Islet precursor cell (in vitro differentiated cells): ENCODE results near the gene NACC1.

Experiments
- DNase-seq: peaks from one replicate; pipeline ENCODE4 v3.0.0-alpha.2; 2018

Gene NACC1

DNA sequence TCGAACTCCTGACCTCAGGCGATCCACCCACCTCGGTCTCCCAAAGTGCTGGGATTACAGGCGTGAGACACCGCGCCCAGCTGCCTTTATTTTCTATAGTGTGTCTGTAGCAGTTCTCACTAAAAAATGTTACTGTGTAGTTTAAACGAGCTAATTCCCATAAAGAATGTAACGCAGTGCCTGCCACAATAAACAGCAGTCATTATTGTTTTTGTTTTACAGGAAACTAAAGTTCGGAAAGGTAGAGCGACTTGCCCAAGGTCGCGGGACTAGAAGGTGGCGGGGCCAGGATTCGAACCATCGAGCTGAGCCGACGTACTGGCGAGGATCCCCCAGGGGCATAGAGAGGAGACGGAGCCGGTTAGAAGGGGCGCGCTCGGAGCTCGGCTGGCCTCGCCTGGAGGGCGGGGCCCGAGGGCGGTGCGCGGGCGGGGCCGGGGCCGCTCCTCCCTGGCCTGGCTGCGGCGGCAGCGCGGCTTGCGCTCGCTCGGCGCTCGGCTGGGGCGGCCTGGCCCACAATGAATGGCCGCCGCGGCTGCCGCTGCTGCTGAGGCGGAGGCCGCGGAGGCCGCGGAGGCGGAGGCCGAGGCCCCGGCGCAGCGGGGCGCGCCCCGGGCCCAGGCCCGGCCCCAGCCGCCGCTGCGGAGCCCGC lies at the start of gene NACC1:
TSS of gene NACC1 (plus strand) at position 493 of the 652 bp plus-strand sequence. CDS start 16,944 bp downstream, outside the sequence.
- DNase-seq, result peak; percentile 94

DNA sequence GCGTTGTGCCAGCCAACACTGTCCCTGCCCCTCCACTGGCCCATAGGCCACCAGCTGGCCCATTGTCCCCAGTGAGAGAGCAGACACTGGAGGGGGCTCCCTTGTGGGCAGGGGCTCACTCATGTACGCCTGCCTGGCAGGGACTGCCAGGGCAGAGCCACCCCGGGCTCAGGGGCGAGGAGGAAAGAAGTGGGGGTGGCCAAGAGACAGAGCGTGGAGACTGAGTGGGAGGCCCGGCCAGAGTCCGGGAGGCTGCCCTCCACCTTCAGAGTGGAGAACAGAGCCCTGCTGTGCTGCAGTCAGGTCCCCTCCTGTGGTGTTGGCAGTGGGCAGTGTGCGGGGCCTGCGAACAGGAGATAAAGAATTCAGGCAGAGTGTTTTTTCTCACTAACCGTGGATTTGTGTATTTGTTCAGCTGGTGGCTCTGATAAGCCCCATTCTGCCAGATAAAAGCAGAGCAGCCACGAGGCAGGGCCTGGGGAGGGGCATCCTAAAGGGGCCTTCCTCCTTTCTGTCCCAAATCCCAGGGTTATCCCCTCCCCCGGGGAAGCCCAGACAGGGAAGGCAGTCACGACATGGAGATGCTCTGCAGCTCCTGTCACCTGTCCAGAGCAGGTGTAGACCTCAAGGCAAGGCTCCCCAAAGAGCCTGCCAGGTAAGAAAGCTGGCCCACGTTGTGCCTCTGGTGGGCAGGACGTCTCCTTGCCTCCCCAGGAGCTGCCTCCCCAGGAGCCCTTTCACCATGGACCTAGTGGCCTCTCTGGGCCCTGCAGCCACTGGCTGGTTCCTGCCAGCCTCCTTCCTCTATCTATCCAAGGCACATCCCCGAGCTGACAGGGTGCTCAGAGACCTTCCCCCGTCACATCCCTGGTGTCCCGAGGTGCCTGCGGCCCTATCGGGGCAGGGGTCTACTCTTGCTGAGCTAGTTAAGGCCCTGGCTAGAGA lies 48.4 kb upstream of the NACC1 start:
- no peak for DNase-seq

- DNase-seq, result no peak
These were observed 47.5 kb upstream of the NACC1 start for GRCh38 chr19:13070425-13071140.

DNA sequence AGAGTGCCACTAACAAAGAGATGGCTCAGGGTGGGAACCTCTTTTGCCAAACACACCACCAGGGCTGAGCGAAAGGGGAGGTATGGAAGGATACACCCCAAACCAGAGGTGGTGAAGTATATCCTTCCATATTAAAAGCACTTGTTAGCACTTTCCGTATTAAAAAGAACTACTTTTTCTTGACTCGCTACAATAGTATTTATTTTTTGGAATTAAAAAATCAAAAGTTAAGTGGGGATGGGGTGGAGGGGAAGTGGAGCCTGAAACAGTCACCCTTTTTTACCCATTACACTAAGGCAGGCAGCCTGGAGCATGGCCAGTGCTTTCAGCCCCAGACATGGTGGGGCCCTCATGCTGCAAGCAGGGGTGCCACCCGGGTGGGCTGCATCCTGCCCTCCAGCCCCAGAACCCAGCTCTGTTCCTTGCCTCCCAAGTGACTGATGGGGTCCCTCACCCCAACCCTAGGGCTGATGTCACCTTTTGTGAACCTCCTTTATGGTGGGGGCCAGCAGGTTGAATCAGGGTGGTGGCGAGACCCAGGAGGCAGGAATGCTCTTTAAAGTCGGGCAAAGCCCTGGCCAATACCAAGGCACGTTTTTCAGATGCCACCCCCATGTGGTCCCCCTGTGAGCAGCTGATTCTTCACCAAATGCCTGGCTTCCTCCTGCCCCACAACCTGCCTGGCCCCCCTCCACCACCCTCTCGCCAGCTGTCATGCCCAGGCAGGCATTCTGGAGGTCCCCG lies 46.4 kb upstream of the NACC1 start:
- DNase-seq, result no peak

GRCh38 chr19:13072188-13072908 lies 45.7 kb upstream of the NACC1 start:
- no peak for DNase-seq

- DNase-seq, result no peak
These were observed 44.8 kb upstream of the NACC1 start for GRCh38 chr19:13073263-13073662.

DNA sequence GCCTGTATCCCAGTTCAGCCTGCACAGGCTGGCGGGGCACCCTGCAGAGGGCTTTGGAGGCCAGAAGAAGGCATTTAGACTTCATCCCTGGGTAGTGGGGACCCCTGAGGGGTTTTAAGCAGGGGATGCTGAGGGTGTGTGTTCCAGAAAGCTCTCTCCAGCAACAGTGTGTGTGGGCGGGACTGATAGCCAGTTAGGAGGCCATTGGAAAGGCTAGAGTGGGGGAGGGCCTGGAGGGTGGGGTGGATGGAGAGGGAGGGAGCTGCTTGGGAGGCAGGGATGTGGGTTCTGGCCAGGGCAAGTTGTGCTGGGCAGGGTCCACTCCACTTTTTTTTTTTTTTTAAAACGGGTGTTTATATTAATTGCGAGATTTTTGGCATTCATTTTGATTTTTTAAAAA lies 43.7 kb upstream of the NACC1 start:
- DNase-seq, result no peak

DNA sequence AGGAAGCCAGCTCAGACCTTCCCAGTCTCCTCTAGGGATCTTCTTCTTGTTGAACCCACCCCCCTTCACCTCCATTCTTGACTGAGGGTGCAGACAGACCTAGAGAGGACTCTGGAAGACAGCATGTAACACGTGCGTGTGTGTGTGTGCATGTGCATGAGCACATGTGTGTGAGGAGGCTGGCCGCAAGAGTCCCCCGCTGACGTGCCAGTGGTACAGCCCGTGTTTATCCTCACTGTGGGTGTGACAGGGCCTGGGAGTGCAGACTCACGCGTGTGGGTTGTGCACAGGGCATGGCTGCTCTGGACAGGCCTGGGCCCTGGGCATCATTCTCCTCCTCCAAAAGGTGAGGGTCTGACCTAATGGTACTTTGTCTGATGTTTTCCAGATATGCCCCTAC lies 41.7 kb upstream of the NACC1 start:
- no peak for DNase-seq

GRCh38 chr19:13076787-13077186 lies 41.3 kb upstream of the NACC1 start:
- no peak for DNase-seq

GRCh38 chr19:13077240-13077639 lies 40.8 kb upstream of the NACC1 start:
- no peak for DNase-seq

DNA sequence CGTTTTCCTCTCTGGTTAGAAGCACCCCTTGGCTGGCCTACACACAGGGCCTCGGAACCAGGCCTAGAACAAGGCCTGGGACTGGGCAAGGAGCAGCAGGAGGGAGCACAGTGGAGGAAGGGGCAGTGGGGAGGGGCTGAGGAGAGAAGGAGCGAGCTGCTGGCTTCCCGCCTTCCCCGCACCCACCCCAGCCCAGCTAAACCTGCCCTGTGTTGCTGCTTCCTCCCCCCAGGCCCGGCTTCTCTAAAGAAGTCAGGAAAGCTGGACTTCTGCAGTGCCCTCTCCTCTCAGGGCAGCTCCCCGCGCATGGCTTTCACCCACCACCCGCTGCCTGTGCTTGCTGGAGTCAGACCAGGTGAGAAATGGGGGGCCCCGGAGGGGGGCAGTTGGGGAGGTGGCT lies 39.7 kb upstream of the NACC1 start:
- no peak for DNase-seq

DNA sequence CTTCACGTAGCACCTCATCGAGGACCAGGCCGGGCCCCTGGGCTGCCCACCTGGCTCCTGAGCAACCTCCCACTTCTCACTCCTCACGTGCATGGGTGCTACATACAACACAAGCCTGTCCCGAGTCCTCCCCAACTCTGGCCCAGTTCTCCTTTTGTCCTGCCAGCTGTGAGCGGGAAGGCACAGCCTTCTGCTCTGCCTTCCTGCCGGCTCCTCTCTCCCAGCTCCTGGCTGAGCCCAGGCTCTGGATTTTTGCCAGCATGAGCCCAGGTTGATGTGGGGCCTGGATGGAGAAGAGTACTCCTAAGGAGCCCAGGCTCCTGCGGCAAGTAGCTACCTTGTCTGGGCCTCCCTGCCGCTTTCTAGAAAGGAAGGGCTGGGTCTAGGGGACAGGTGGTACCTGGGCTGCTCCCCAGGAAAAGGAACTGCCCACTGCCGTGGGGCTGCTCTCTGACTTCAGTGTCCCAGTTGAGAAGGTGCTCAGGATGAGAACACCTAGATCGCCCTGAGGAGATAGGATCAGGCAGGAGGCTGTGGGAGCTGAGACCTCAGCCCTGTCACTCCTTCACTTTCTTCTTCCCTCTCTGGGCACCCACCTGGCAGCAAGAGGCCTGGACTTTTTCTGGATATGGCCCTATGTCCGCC lies 39.0 kb upstream of the NACC1 start:
- DNase-seq, result no peak

DNA sequence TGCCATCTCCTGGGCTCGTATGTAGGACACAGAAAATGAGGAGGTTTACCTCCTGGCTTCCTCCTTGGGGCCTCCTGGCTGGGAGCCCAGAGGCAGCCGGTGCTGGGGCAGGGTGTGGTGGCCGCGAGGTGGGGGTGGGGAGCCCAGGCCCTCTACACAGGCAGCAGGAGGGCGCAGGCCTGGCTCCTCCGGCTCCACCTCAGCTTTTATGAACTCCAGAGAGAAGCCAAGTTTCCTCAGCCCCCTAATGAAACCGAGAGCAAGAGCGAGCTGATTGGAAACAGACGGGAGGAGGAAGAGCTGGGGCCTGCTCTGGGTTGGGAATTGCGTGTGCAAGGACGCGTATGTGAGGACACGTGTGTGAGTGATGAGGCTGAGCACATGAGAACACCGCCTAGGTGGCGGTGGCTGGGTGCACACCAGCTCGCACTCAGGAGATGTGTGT lies 38.5 kb upstream of the NACC1 start:
- no peak for DNase-seq

- peak; percentile 87 for DNase-seq
These were observed 35.7 kb upstream of the NACC1 start for GRCh38 chr19:13082192-13083007.

GRCh38 chr19:13083008-13083404 lies 35.1 kb upstream of the NACC1 start:
- no peak for DNase-seq

DNA sequence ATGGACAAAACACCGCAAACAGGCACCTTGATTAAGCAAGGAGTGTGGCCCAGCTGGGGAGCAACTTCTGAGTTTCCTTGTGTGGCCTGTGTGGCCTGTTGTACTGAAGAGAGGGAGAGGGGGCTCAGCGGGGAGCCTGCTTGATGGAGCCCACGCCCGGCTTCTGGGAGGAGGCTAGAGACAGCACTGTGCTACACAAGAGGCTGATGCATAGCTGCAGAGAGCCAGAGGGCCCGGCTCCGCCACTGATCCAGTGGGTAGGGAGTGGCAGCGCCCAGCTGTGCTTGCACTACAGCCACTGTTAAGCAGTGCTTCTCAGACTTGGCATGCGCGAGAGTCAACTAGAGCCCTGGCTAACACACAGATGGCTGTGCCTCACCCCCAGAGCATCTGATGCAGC lies 34.4 kb upstream of the NACC1 start:
- no peak for DNase-seq

DNA sequence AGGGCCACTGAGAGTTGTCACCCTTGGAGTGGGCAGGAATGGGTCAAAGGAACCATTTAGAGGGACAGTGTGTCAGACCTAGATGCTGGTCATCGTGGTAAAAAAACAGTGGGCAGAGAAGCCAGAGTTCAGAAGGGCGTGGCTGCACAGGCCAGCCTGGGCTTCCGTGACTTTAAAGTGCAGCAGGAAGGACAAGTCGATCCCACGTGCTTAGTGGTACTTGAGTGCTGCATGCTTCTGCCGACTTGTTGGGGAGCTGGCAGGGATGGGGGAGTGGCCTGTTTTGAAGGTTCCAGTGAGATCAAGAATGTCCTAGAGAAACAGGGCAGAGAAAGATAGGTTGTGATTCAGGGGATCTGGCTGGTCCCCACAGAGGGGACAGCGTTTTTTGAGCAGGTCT lies 32.4 kb upstream of the NACC1 start:
- DNase-seq, result no peak

- no peak for DNase-seq
These were observed 31.7 kb upstream of the NACC1 start for GRCh38 chr19:13086341-13086740.

DNA sequence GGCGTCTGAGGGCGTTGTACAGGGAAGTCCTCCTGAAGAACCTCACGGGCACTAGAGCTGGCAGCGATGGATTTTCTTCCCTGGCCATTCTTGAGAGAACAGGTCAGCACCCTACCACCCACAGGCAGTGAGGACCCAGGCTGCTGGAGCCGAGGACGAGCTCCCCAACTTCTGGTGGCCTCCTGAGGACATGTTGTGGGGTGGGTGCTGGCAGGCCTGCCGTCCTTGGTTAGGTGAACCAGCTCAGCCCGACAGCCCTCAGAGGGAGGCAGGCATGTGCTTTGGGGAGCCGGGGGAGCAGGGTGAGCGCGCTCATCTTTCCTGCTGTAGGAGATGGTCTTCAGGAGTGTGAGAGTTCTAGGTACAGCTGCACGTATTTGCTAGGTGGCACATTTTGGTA lies 30.8 kb upstream of the NACC1 start:
- DNase-seq, result no peak

DNA sequence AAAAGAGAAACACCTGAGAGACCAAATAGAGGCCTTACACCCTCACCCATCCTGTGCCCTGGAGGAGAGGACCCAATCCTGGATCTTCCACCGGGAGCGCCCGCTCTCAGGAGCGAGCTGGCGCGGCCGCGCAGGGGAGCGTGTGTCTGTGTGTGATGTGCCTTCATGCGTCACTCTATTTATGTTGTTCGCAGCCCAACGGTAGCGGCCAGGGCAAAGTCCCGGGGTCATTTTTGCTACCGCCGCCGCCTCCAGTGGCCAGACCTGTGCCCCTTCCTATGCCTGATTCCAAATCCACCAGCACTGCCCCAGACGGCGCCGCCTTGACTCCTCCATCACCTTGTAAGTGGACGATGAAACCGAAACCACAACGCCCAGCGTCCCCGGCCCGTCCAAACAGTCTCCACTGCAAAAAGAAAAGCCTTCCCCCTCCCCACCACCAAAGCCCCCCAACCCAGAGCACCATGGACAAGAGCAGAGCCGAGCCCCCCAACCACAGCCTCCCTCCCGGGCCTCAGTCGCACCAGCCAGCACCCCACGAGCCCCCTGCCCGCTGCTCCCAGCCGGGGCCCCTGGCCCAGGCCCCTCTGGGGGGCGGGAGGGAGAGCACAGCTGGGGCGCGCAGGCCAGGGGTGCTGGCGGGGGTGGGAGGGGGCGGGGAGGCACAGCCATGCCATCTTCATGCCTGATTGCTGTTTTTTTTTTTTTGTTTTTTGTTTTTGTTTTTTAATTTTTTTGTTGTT lies 30.1 kb upstream of the NACC1 start:
- DNase-seq, result no peak
